ENCODE results near the gene CRYGB. TPM values are rescaled to one million over a fixed set of nuclear protein-coding genes. Genes with fewer than 3 reads are reported as not detected.
"Not testable (repeated sequence)": the region's sequence is repeated elsewhere in the genome, so short reads cannot be mapped to it uniquely, and the experiment has no call there.

CRYGB gene
- polyA plus RNA-seq, 2 donors, result not detected

GRCh38 chr2:208136716-208137094 lies 9.3 kb downstream of the CRYGB start:
- Histone ChIP-seq H3K36me3 (ENCODE audit: control insufficient read depth in 2 of 2, insufficient read depth in 2 of 2, low read length in 1 of 2) (no peaks in the 10 kb centered on the region), H3K27me3 (ENCODE audit: control insufficient read depth in 1 of 2, insufficient read depth in 2 of 2, low read length in 2 of 2) (no peaks in the 10 kb centered on the region), H3K4me1 (ENCODE audit: control insufficient read depth in 2 of 2, insufficient read depth in 2 of 2, low read length in 1 of 2) (no peaks in the 10 kb centered on the region), H3K27ac (ENCODE audit: low read depth in 2 of 2, low read length in 1 of 2) (no peak overlapping the region), H3K9me3 (ENCODE audit: control insufficient read depth in 2 of 2, insufficient read depth in 1 of 2, low read depth in 1 of 2, low read length in 1 of 2) (no peaks in the 10 kb centered on the region), H3K4me3 (ENCODE audit: low read depth in 1 of 2, low read length in 2 of 2) (no peak overlapping the region)
- 79 to 82% methylated on average over 2 of the region's 2 CpGs for WGBS, 2 donors

DNA sequence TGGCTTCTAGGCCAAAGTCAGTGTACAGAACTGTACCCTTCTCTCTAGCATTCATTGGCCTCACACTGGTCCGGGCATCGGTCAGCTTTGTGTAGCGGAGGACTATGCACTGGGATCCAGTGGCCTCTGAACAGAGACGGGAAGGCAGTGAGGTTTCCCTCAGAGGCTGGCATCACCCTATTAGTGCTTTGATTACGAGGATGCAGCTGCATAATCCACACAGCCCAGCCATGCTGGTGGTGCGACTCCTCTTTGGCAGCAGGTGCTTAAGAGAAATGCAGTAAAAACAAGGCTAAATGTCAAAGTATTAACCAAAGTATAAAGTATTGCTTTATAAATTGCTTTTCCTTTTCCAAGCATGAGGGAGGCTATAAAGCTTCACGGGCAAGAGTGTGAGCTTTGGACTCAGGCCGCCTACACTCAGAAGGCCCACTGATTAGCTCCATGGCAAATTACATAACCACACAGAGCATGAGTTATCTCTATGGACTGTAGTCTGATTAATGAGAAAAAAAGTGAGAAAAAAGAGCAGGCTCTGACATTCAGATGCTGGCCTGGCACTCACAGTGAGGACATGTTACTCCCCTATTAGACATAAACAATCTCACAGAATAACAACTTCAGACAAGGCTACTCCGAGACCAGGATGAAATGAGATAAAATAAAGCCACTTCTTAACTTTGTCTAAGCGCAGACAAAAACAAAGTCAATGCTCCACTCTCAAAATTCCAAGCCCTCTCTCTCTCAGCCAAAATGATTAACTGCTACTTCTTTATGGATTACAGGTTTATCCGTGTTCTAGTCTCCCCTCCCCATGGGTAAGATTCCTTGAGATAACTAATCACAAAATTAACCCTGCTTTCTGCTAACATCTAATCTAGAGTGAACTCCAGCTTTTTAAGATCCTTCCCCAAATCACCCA lies 9.9 kb downstream of the CRYGB start:
- no peaks in the 10 kb centered on the region for H3K4me1 ChIP-seq (ENCODE audit: control insufficient read depth in 2 of 2, insufficient read depth in 2 of 2, low read length in 1 of 2)
- H3K27me3 ChIP-seq (ENCODE audit: control insufficient read depth in 1 of 2, insufficient read depth in 2 of 2, low read length in 2 of 2), result no peaks in the 10 kb centered on the region
- H3K36me3 ChIP-seq (ENCODE audit: control insufficient read depth in 2 of 2, insufficient read depth in 2 of 2, low read length in 1 of 2), result no peaks in the 10 kb centered on the region
- H3K4me3 ChIP-seq (ENCODE audit: low read depth in 1 of 2, low read length in 2 of 2), result no peak overlapping the region
- H3K9me3 ChIP-seq (ENCODE audit: control insufficient read depth in 2 of 2, insufficient read depth in 1 of 2, low read depth in 1 of 2, low read length in 1 of 2), result no peaks in the 10 kb centered on the region
- WGBS, 2 donors, result 63 to 73% methylated on average over 11 of the region's 11 CpGs
- H3K27ac ChIP-seq (ENCODE audit: low read depth in 2 of 2, low read length in 1 of 2), result no peak overlapping the region

DNA sequence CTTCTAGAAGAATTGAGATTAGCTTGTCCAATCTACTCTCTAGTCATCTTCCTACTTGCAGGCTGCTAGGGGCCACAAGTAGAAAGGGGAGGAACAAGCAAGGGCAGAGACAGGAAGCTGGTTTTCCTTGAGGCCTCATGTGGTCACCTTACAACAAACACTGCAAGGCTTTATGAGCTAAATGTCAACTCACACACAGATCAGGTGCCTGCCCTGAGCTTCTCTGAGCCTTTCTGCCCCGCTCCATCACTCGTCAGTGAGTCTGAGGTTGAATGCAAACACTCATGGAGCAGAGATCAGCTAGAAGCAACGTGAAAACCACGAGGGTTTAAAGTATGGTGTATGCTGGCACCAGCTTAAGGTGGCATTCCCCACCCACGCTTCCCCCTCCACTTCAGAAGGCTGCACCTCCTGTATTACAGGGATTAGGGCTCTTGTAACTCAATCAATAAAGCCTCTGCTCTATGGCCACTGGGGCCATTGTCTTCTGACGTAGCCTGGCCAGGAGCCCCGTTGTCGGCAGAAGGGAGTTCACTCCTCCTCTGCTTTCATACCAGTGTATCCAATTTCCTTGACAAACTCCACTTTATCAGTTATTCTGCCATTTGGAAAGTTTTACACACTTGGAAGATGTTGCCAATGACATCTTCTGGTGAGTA lies 10.9 kb downstream of the CRYGB start:
- Histone ChIP-seq H3K4me1 (ENCODE audit: control insufficient read depth in 2 of 2, insufficient read depth in 2 of 2, low read length in 1 of 2) (no peaks in the 10 kb centered on the region), H3K27me3 (ENCODE audit: control insufficient read depth in 1 of 2, insufficient read depth in 2 of 2, low read length in 2 of 2) (no peaks in the 10 kb centered on the region), H3K27ac (ENCODE audit: low read depth in 2 of 2, low read length in 1 of 2) (no peak overlapping the region), H3K4me3 (ENCODE audit: low read depth in 1 of 2, low read length in 2 of 2) (no peak overlapping the region), H3K9me3 (ENCODE audit: control insufficient read depth in 2 of 2, insufficient read depth in 1 of 2, low read depth in 1 of 2, low read length in 1 of 2) (no peaks in the 10 kb centered on the region), H3K36me3 (ENCODE audit: control insufficient read depth in 2 of 2, insufficient read depth in 2 of 2, low read length in 1 of 2) (no peaks in the 10 kb centered on the region)
- WGBS, 2 donors, result 31 to 36% methylated on average over 8 of the region's 8 CpGs

GRCh38 chr2:208130712-208131110 lies 15.2 kb downstream of the CRYGB start:
- no peaks in the 10 kb centered on the region for H3K36me3 ChIP-seq (ENCODE audit: control insufficient read depth in 2 of 2, insufficient read depth in 2 of 2, low read length in 1 of 2)
- H3K27me3 ChIP-seq (ENCODE audit: control insufficient read depth in 1 of 2, insufficient read depth in 2 of 2, low read length in 2 of 2), result no peaks in the 10 kb centered on the region
- 51 to 57% methylated on average over 6 of the region's 6 CpGs for WGBS, 2 donors
- no peak overlapping the region for H3K27ac ChIP-seq (ENCODE audit: low read depth in 2 of 2, low read length in 1 of 2)
- no peaks in the 10 kb centered on the region for H3K9me3 ChIP-seq (ENCODE audit: control insufficient read depth in 2 of 2, insufficient read depth in 1 of 2, low read depth in 1 of 2, low read length in 1 of 2)
- no peak overlapping the region for H3K4me3 ChIP-seq (ENCODE audit: low read depth in 1 of 2, low read length in 2 of 2)
- no peaks in the 10 kb centered on the region for H3K4me1 ChIP-seq (ENCODE audit: control insufficient read depth in 2 of 2, insufficient read depth in 2 of 2, low read length in 1 of 2)

DNA sequence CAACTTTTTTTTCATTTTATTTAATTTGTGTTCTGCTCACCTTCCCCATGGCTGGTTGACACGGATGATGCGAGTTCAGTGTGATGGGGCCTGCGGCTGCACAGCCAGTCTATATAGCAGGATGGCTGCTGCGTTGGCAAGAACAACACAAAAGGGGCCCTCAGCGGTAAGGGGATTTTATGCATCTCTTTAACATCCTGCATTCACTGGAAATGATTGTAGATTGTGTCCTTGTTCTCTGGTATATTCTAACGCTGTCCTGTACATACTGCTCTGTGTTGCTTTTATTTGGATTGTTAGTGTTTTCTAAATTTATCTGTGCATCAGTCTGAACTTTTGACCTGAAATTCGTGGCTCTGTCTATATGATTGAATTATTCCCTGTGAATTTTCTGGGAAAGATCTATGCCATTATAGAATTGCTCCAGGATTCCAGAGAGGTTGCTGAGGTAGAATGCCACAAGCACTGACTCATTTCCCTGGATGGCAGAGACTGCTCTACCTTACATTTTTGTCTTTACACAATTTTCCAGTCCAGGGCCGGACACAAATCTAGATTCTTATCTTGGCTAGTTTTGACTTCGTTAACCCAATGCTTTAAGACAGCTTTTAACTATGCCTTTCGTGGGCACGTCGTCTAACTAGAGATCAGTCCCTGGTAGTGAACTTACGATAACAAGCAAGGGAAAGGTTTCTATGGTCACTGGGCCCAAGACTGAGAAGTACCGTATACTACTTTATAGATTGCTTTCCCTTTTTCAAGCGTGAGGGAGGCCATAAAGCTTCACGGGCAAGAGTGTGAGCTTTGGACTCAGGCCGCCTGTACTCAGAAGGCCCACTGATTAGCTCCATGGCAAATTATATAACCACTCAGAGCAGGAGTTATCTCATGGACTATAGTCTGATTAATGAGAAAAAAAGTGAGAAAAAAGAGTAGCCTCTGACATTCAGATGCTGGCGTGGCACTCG lies 15.9 kb downstream of the CRYGB start, which contains the start of gene CRYGC:
Gene CRYGC, minus strand, starts transcription at position 85 of the 968 bp plus-strand sequence. Its CDS starts 36 bp downstream, at position 49.
- Histone ChIP-seq H3K27me3 (ENCODE audit: control insufficient read depth in 1 of 2, insufficient read depth in 2 of 2, low read length in 2 of 2) (peaks cover 0 to 2% of the 10 kb centered on the region in 2 donors), H3K36me3 (ENCODE audit: control insufficient read depth in 2 of 2, insufficient read depth in 2 of 2, low read length in 1 of 2) (no peaks in the 10 kb centered on the region), H3K4me1 (ENCODE audit: control insufficient read depth in 2 of 2, insufficient read depth in 2 of 2, low read length in 1 of 2) (no peaks in the 10 kb centered on the region), H3K4me3 (ENCODE audit: low read depth in 1 of 2, low read length in 2 of 2) (no peak within 1 kb of the TSS), H3K9me3 (ENCODE audit: control insufficient read depth in 2 of 2, insufficient read depth in 1 of 2, low read depth in 1 of 2, low read length in 1 of 2) (no peaks in the 10 kb centered on the region), H3K27ac (ENCODE audit: low read depth in 2 of 2, low read length in 1 of 2) (no peak within 1 kb of the TSS)
- WGBS, 2 donors, result 68 to 76% methylated on average over 19 of the region's 19 CpGs

GRCh38 chr2:208128136-208128535 lies 17.8 kb downstream of the CRYGB start:
- 93 to 94% methylated on average over 12 of the region's 12 CpGs for WGBS, 2 donors
- no peaks in the 10 kb centered on the region for H3K4me1 ChIP-seq (ENCODE audit: control insufficient read depth in 2 of 2, insufficient read depth in 2 of 2, low read length in 1 of 2)
- peaks cover 2% of the 10 kb centered on the region in 2 donors for H3K27me3 ChIP-seq (ENCODE audit: control insufficient read depth in 1 of 2, insufficient read depth in 2 of 2, low read length in 2 of 2)
- H3K4me3 ChIP-seq (ENCODE audit: low read depth in 1 of 2, low read length in 2 of 2), result no peak overlapping the region
- H3K36me3 ChIP-seq (ENCODE audit: control insufficient read depth in 2 of 2, insufficient read depth in 2 of 2, low read length in 1 of 2), result no peaks in the 10 kb centered on the region
- no peak overlapping the region for H3K27ac ChIP-seq (ENCODE audit: low read depth in 2 of 2, low read length in 1 of 2)
- H3K9me3 ChIP-seq (ENCODE audit: control insufficient read depth in 2 of 2, insufficient read depth in 1 of 2, low read depth in 1 of 2, low read length in 1 of 2), result no peaks in the 10 kb centered on the region

DNA sequence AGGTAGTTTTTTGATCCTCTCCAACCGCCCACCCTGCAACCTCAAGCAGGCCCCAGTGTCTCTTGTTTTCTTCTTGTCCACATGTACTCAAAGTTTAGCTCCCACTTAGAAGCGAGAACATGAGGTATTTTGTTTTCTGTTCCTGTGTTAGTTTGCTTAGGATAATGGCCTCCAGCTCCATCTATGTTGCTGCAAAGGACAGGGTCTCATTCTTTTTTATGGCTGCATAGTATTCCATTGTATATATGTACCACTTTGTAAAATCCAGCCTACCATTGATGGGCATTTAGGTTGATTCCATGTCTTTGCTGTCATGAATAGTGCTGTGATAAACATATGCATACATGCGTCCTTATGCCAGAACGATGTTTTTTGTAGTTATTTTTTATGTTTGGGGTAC lies 18.9 kb downstream of the CRYGB start:
- Histone ChIP-seq H3K4me3 (ENCODE audit: low read depth in 1 of 2, low read length in 2 of 2) (no peak overlapping the region), H3K9me3 (ENCODE audit: control insufficient read depth in 2 of 2, insufficient read depth in 1 of 2, low read depth in 1 of 2, low read length in 1 of 2) (no peaks in the 10 kb centered on the region), H3K36me3 (ENCODE audit: control insufficient read depth in 2 of 2, insufficient read depth in 2 of 2, low read length in 1 of 2) (no peaks in the 10 kb centered on the region), H3K27ac (ENCODE audit: low read depth in 2 of 2, low read length in 1 of 2) (no peak overlapping the region), H3K27me3 (ENCODE audit: control insufficient read depth in 1 of 2, insufficient read depth in 2 of 2, low read length in 2 of 2) (peaks cover 2% of the 10 kb centered on the region in 2 donors), H3K4me1 (ENCODE audit: control insufficient read depth in 2 of 2, insufficient read depth in 2 of 2, low read length in 1 of 2) (no peaks in the 10 kb centered on the region)
- WGBS, 2 donors, result 91 to 93% methylated on average over 4 of the region's 4 CpGs

DNA sequence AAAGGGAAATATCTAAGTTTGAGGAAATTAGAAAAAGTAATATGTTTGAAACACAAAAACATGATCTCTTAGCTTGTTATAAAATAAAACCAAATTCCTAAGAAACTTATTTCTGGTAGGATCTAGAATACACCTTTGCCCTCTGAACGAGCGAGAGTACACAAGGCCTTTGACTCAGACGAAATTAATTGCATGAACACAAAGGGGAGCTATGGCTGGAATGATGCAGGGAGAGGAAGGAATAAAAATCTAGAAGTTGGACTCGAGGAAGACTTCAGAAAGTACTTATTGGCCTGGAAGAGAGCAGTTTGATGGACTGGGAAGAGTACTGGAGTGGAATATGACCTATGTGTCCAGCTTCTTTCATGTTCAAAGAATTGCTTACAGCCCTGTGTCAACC lies 20.7 kb downstream of the CRYGB start:
- H3K4me3 ChIP-seq (ENCODE audit: low read depth in 1 of 2, low read length in 2 of 2), result no peak overlapping the region
- no peak overlapping the region for H3K27ac ChIP-seq (ENCODE audit: low read depth in 2 of 2, low read length in 1 of 2)
- H3K9me3 ChIP-seq (ENCODE audit: control insufficient read depth in 2 of 2, insufficient read depth in 1 of 2, low read depth in 1 of 2, low read length in 1 of 2), result no peaks in the 10 kb centered on the region
- H3K27me3 ChIP-seq (ENCODE audit: control insufficient read depth in 1 of 2, insufficient read depth in 2 of 2, low read length in 2 of 2), result peaks cover 2% of the 10 kb centered on the region in 2 donors
- H3K36me3 ChIP-seq (ENCODE audit: control insufficient read depth in 2 of 2, insufficient read depth in 2 of 2, low read length in 1 of 2), result no peaks in the 10 kb centered on the region
- WGBS, 2 donors, result 81 to 84% methylated on average over 4 of the region's 4 CpGs
- no peaks in the 10 kb centered on the region for H3K4me1 ChIP-seq (ENCODE audit: control insufficient read depth in 2 of 2, insufficient read depth in 2 of 2, low read length in 1 of 2)

- H3K4me3 ChIP-seq (ENCODE audit: low read depth in 1 of 2, low read length in 2 of 2); H3K27me3 ChIP-seq (ENCODE audit: control insufficient read depth in 1 of 2, insufficient read depth in 2 of 2, low read length in 2 of 2); H3K36me3 ChIP-seq (ENCODE audit: control insufficient read depth in 2 of 2, insufficient read depth in 2 of 2, low read length in 1 of 2); H3K27ac ChIP-seq (ENCODE audit: low read depth in 2 of 2, low read length in 1 of 2); H3K9me3 ChIP-seq (ENCODE audit: control insufficient read depth in 2 of 2, insufficient read depth in 1 of 2, low read depth in 1 of 2, low read length in 1 of 2); H3K4me1 ChIP-seq (ENCODE audit: control insufficient read depth in 2 of 2, insufficient read depth in 2 of 2, low read length in 1 of 2): not testable (repeated sequence)
- WGBS, 2 donors, result 18 to 29% methylated on average over 43 to 46 of the region's 46 CpGs
These were observed 21.8 kb downstream of the CRYGB start, which contains the start of gene CRYGD for GRCh38 chr2:208124013-208124715. CRYGD (minus strand) TSS chr2:208124524; CDS start chr2:208124473, 51 bp downstream.
